Left lung (tissue), 14 donors: Measurements from ENCODE around the gene RABEP1. TPM values are rescaled to one million over a fixed set of nuclear protein-coding genes. Genes with fewer than 3 reads are reported as not detected.
A peak's percentile ranks its signal among the peaks of the same experiment; 100 is the strongest.
"Not testable (repeated sequence)": the region's sequence is repeated elsewhere in the genome, so short reads cannot be mapped to it uniquely, and the experiment has no call there.

Source experiments
- ATAC-seq: fragments of 200-7000 bp; cut with Tn5 transposase; one replicate; pipeline ENCODE4 v1.9.1; 2020; ENCODE audit warnings: moderate library complexity
- DNase-seq, 4 donors: peaks; one replicate each; pipeline ENCODE4 v3.0.0-alpha.2; 2013 to 2020
- H3K27ac ChIP-seq, 2 donors: fragments of 200-600 bp; sonication (generic) in 1 of 2; one replicate each; pipeline versions ENCODE4 v1.5.0 to v1.8.0; 2020 to 2021
- H3K27me3 ChIP-seq, 2 donors: fragments of 200-600 bp; sonication (generic) in 1 of 2; one replicate each; pipeline versions ENCODE4 v1.5.0 to v1.8.0; 2020 to 2021
- H3K36me3 ChIP-seq, 2 donors: fragments of 200-600 bp; sonication (generic) in 1 of 2; one replicate each; pipeline versions ENCODE4 v1.5.0 to v1.8.0; 2020 to 2021
- H3K4me1 ChIP-seq, 2 donors: fragments of 200-600 bp; one replicate each; pipeline ENCODE4 v1.8.0; 2021
- H3K4me3 ChIP-seq, 2 donors: fragments of 200-600 bp; sonication (generic) in 1 of 2; one replicate each; pipeline versions ENCODE4 v1.5.0 to v1.8.0; 2020 to 2021; ENCODE audit warnings: mild to moderate bottlenecking in 1 of 2
- H3K9me3 ChIP-seq, 2 donors: fragments of 200-600 bp; sonication (generic) in 1 of 2; one replicate each; pipeline versions ENCODE4 v1.5.0 to v1.8.0; 2020 to 2021
- CTCF ChIP-seq, 2 donors: fragments of 200-600 bp; sonication (generic) in 1 of 2; IDR thresholded peaks; one replicate each; pipeline versions ENCODE4 v1.5.0 to v1.8.0; 2021; ENCODE audit warnings: antibody characterized with exemption in 2 of 2
- intact Hi-C, 2 donors: fragments of 100-400 bp; cut with DNase I; formaldehyde crosslinking; loops; one replicate each; pipeline versions ENCODE4 v1.11.2 to v1.14.2; 2022
- long read RNA-seq, 12 donors: library from polyadenylated mRNA in 2 of 12; unstranded in 2 of 12; transcript quantifications; one replicate each; pipeline ENCODE4 v2.0.0 and lab custom pipeline, GENCODE V29; 2019 to 2026
- polyA plus RNA-seq, 6 donors: library from polyadenylated mRNA; unstranded; fragments of 120-200 nt; gene quantifications; one replicate each; pipeline ENCODE4 v1.2.1, GENCODE V29; 2013; ENCODE audit not compliant: insufficient read length in 6 of 6
- total RNA-seq, 2 donors: library from RNA; stranded (reverse); fragmentation: NEBNext Ultra II Directional; extraction: Animal tissue kit (Norgen Biotek cat#: 25700); gene quantifications; one replicate each; pipeline ENCODE4 v1.2.1, GENCODE V29; 2021
- donor health status: DM: no; HTN: yes; CAD: no.
- donor health status: DM: no; HTN: no; CAD: no.

The RABEP1 gene
- 10 to 100 TPM; 37.0 to 44.2 TPM for total RNA-seq
- polyA plus RNA-seq = 10 to 100 TPM; 52.3 to 60.1 (median 56.7) TPM
- long read RNA-seq, donor 1, full-length matches to known transcripts = 3 of 54 reads
- long read RNA-seq, donor 1, partial matches to known transcripts = 37 of 54 reads
- long read RNA-seq, donor 1, other reads (novel, unspliced or antisense) = 14 of 54 reads
- long read RNA-seq, donor 2, full-length matches to known transcripts = 1 of 1 reads
- long read RNA-seq, donor 2, partial matches to known transcripts = 0 of 1 reads
- long read RNA-seq, donor 2, other reads (novel, unspliced or antisense) = 0 of 1 reads
- long read RNA-seq, donor 3, full-length matches to known transcripts = 6 of 6 reads
- long read RNA-seq, donor 3, partial matches to known transcripts = 0 of 6 reads
- long read RNA-seq, donor 3, other reads (novel, unspliced or antisense) = 0 of 6 reads
- long read RNA-seq, donor 4, partial matches to known transcripts = 41 of 43 reads
- long read RNA-seq, donor 4, other reads (novel, unspliced or antisense) = 2 of 43 reads
- long read RNA-seq, donor 5, full-length matches to known transcripts = 1 of 32 reads
- long read RNA-seq, donor 5, partial matches to known transcripts = 25 of 32 reads
- long read RNA-seq, donor 5, other reads (novel, unspliced or antisense) = 6 of 32 reads
- long read RNA-seq, donor 6 = 0 reads
- long read RNA-seq, donor 7, full-length matches to known transcripts = 1 of 1 reads
- long read RNA-seq, donor 7, partial matches to known transcripts = 0 of 1 reads
- long read RNA-seq, donor 7, other reads (novel, unspliced or antisense) = 0 of 1 reads
- long read RNA-seq, donor 8 = 0 reads
- long read RNA-seq, donor 9 = 0 reads
- long read RNA-seq, donor 10, partial matches to known transcripts = 22 of 29 reads
- long read RNA-seq, donor 10, other reads (novel, unspliced or antisense) = 7 of 29 reads
- long read RNA-seq, donor 11 = 0 reads
- long read RNA-seq, donor 12, full-length matches to known transcripts = 2 of 38 reads
- long read RNA-seq, donor 12, partial matches to known transcripts = 31 of 38 reads
- long read RNA-seq, donor 12, other reads (novel, unspliced or antisense) = 5 of 38 reads

GRCh38 chr17:5281814-5282641, at the start of gene RABEP1:
RABEP1 (plus strand) TSS chr17:5282284; CDS start chr17:5282487, 203 bp downstream.
- Histone ChIP-seq H3K9me3 (no peaks in the 10 kb centered on the region), H3K27me3 (no peaks in the 10 kb centered on the region), H3K36me3 (no peaks in the 10 kb centered on the region), H3K4me3 (peak within 1 kb of the TSS; percentile 59 to 64), H3K4me1 (peaks cover 7 to 36% of the 10 kb centered on the region in 2 donors), H3K27ac (peak within 1 kb of the TSS; percentile 86 to 89)
- TF ChIP-seq CTCF (IDR thresholded peaks at IDR 0.05) = peak in 1 of 2 donors; percentile 43
- intact Hi-C loops = no loop called here
- DNase-seq = peak; percentile 89 to 97 (median 94)
- ATAC-seq = peak; percentile 94

GRCh38 chr17:5233492-5233891, 48.6 kb upstream of the RABEP1 start:
- Histone ChIP-seq H3K4me1 (peaks cover 0 to 48% of the 10 kb centered on the region in 2 donors), H3K4me3 (peak overlapping the region in 1 of 2 donors; percentile 43), H3K27ac (peak overlapping the region in 1 of 2 donors; percentile 73)
- DNase-seq, H3K36me3 ChIP-seq, H3K27me3 ChIP-seq, ATAC-seq, H3K9me3 ChIP-seq, intact Hi-C loops: not testable (repeated sequence)

- H3K36me3 ChIP-seq = no peaks in the 10 kb centered on the region
- intact Hi-C loops = loop anchor here in 1 of 2 donors (5.0 kb wide), 1 partner anchor 38 kb away; no protein-coding TSS in a partner anchor
- ATAC-seq = peak; percentile 63
- TF ChIP-seq CTCF (IDR thresholded peaks at IDR 0.05) = no peak
- H3K27me3 ChIP-seq = no peaks in the 10 kb centered on the region
- H3K4me3 ChIP-seq = peak within 1 kb of the TSS in 1 of 2 donors; percentile 43
- DNase-seq = peak in 1 of 4 donors; percentile 75
- peak within 1 kb of the TSS in 1 of 2 donors; percentile 73 for H3K27ac ChIP-seq
- peaks cover 0 to 37% of the 10 kb centered on the region in 2 donors for H3K4me1 ChIP-seq
- no peaks in the 10 kb centered on the region for H3K9me3 ChIP-seq
Measured at GRCh38 chr17:5234645-5235576, 47.2 kb upstream of the RABEP1 start, which contains the start of gene SCIMP. SCIMP (minus strand) TSS chr17:5234860; CDS start chr17:5234755, 105 bp downstream.

GRCh38 chr17:5236938-5237540, 45.0 kb upstream of the RABEP1 start:
- DNase-seq (no peak), ATAC-seq (no peak)
- no peaks in the 10 kb centered on the region for H3K9me3 ChIP-seq
- no peak for TF ChIP-seq CTCF (IDR thresholded peaks at IDR 0.05)
- peaks cover 0 to 19% of the 10 kb centered on the region in 2 donors for H3K4me1 ChIP-seq
- no peak overlapping the region for H3K4me3 ChIP-seq
- intact Hi-C loops = loop anchor here in 1 of 2 donors (5.0 kb wide), 1 partner anchor 40 kb away; no protein-coding TSS in a partner anchor
- no peak overlapping the region for H3K27ac ChIP-seq
- no peaks in the 10 kb centered on the region for H3K27me3 ChIP-seq
- H3K36me3 ChIP-seq = no peaks in the 10 kb centered on the region
